H7 (cell line): Measurements from ENCODE around the gene KCNAB1. TPM values are rescaled to one million over a fixed set of nuclear protein-coding genes. Genes with fewer than 3 reads are reported as not detected.

ENCODE experiments used
- DNase-seq: peaks from one replicate; pipeline ENCODE4 v3.0.0; 2012
- H3K27me3 ChIP-seq: 2 replicates; pipeline ENCODE4 v1.6.0; 2011; ENCODE audit warnings: mild to moderate bottlenecking, low read length; ENCODE audit not compliant: control insufficient read depth, insufficient read depth
- H3K36me3 ChIP-seq: replicated peaks from 2 replicates; pipeline ENCODE4 v1.5.1; 2011; ENCODE audit warnings: low read length; ENCODE audit not compliant: control insufficient read depth, insufficient read depth
- H3K4me3 ChIP-seq: 2 replicates; pipeline ENCODE4 v1.5.1; 2011; ENCODE audit warnings: low read depth, mild to moderate bottlenecking, control low read depth, low read length, moderate library complexity; ENCODE audit not compliant: insufficient read depth
- total RNA-seq: library from RNA; depleted of rRNA; stranded (reverse); fragments of >200 nt; shearing (Covaris generic); gene quantifications from 2 replicates; pipeline ENCODE4 v1.2.3, GENCODE V29; 2014

Gene KCNAB1
- total RNA-seq, 1 experiment from 2014 or later = 0.42 TPM

DNA sequence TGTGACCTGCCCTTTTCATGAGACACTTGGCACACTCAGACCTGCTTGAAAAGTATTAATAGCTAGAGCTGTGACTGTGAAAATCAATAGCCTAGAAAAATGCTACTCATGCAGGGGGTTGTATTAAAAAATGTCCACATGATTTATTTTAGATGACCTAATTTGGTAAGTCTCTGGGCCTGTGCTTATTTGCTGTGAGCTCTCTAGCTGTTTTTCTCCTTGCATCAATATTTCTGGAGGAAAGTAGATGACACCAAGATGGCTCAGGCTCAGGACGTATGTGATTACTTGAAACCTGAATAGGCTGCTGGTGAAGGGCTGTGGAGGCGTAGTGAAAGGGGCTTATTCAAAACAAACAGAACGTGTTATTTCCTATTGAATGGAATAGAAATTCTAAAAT lies 29.5 kb downstream of the KCNAB1 start:
- H3K4me3 ChIP-seq = no peak overlapping the region
- DNase-seq = no peak
- H3K36me3 ChIP-seq = no peaks in the 10 kb centered on the region
- no peaks in the 10 kb centered on the region for H3K27me3 ChIP-seq

DNA sequence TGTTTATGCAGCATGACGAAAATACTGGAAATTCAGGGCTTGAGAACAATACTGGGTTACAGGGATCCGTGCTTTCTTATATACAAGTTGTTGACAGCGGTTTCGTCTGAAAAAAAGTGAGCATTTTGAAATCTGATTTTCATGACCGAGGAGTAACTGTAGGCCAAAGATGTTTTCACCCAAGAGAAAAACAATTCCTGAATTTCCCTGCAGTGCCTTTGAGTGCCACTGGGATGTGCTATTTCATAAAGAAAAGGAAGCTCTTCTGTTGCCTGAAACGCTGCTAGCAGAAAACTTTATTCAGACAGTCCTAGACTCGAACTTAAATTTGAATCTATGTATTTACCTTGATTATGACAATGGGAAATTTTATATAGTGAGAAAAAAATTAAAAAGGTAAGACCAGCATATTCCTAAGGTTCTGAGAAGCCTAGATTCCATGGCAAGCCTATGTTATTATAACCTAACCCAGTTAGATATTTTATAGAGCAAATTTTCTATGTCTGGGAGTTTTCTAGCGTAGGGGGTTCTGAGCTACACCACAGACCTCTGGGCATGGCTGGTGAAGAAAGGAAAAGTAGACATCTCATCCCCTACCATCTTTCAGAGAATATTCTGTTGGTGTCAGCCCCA lies 30.2 kb downstream of the KCNAB1 start:
- Histone ChIP-seq H3K27me3 (no peaks in the 10 kb centered on the region), H3K4me3 (no peak overlapping the region), H3K36me3 (no peaks in the 10 kb centered on the region)
- peak; percentile 32 for DNase-seq

DNA sequence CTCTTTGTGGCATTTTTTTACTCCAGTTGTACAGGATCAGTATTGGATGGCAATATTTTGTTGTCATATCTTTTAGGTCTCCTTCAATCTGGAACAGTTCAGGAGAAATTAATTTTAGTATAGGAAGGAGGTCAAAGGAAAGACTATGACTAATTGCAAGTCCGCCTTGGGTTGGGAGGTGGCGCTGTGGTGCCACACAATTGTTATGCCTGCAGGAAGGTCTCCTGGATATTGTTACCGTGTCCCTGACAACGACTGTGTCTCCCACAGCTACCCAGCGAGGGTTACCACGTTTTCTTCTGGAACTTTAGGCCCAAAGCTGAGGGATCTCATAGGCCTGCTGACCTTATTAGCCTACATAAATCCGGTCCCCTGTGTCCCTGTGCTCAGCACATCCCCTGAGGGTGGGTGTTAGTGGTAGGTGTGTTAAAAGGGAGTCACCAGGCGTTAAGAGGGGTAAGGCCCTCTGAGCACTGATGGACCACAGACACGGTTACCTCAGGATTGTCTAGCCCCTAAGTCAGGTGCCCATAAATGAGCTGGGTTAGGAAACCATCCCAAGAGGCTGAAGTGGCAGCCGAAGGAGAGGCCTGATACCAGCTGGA lies 31.5 kb downstream of the KCNAB1 start:
- no peak overlapping the region for H3K4me3 ChIP-seq
- no peaks in the 10 kb centered on the region for H3K36me3 ChIP-seq
- H3K27me3 ChIP-seq = no peaks in the 10 kb centered on the region
- peak; percentile 57 for DNase-seq

DNA sequence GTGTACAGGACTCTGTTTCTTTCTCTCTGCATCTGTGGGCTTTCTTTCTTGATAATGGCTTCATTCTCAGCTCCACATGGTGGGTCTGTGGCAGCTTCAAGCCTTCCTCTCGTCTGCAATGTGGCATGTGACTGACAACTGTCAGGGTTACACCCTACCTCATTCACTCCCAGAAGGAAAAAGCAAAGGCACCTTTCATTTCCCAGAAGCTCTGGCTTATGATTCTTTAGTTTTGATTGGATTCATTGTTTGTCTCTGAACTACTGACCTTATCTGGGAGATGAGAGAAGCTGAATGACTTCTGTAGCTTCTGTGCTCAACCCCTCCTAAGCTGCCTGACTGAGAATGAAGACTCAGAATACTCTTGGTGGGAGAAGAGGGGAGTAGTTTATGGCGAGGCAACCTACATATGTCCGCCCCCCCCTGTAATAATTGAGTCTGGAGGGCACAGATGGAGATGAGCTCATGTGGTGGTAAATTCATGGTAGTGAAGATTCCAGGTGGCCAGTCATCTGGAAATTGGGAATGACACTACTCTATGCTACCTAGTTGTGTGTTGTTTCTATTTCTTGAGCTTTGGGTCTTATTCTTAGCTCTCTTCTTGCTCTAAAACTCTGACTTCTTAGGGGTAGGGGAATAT lies 38.4 kb downstream of the KCNAB1 start:
- Histone ChIP-seq H3K27me3 (no peaks in the 10 kb centered on the region), H3K4me3 (no peak overlapping the region), H3K36me3 (no peaks in the 10 kb centered on the region)
- DNase-seq = no peak

GRCh38 chr3:156160647-156161046 lies 40.3 kb downstream of the KCNAB1 start:
- H3K27me3 ChIP-seq = no peaks in the 10 kb centered on the region
- no peaks in the 10 kb centered on the region for H3K36me3 ChIP-seq
- H3K4me3 ChIP-seq = no peak overlapping the region
- DNase-seq = no peak

GRCh38 chr3:156161172-156161571 lies 40.8 kb downstream of the KCNAB1 start:
- Histone ChIP-seq H3K27me3 (no peaks in the 10 kb centered on the region), H3K36me3 (no peaks in the 10 kb centered on the region), H3K4me3 (no peak overlapping the region)
- DNase-seq = no peak

DNA sequence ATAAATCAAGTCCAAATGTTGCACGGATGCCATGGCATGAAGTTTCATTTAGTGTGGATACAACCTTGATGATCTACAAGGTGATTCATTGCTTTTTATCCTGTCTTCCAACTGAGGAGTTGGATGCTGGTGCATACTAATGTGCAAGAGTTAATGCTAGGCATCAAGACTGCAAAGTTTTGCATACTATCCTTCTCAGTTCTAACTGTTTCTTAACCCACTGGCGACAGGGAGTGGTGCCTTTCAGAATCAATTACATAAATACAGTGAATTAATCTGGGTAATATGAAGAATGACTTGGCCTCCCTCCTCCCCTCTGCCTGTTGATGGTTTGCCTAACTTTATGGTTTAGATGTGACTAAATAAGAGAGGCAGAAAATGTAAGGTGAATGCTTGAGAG lies 43.5 kb downstream of the KCNAB1 start:
- Histone ChIP-seq H3K27me3 (no peaks in the 10 kb centered on the region), H3K36me3 (no peaks in the 10 kb centered on the region), H3K4me3 (no peak overlapping the region)
- DNase-seq = no peak

DNA sequence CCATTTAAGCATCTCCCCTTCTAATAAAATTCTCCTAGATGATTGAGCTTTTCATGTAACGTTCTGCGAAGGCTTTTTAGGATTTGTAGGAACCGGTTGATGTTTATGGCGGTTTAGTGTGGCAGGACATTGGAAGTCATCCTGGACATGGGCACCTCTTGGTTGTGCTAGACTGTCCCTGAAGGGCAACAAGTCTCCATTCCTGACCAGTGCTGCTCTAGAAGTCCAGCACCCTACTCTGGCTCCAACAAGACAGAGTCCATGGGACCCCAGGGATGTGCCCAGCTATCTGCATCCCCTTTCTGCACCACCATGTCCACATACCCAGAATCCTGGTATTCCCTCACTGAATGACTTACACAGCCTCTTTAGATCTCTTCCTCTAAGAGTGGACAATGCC lies 46.4 kb downstream of the KCNAB1 start:
- Histone ChIP-seq H3K4me3 (no peak overlapping the region), H3K27me3 (no peaks in the 10 kb centered on the region), H3K36me3 (no peaks in the 10 kb centered on the region)
- DNase-seq = no peak

- H3K36me3 ChIP-seq = no peaks in the 10 kb centered on the region
- DNase-seq = no peak
- no peaks in the 10 kb centered on the region for H3K27me3 ChIP-seq
- H3K4me3 ChIP-seq = no peak overlapping the region
These were observed 50.2 kb downstream of the KCNAB1 start for GRCh38 chr3:156170571-156170970.

DNA sequence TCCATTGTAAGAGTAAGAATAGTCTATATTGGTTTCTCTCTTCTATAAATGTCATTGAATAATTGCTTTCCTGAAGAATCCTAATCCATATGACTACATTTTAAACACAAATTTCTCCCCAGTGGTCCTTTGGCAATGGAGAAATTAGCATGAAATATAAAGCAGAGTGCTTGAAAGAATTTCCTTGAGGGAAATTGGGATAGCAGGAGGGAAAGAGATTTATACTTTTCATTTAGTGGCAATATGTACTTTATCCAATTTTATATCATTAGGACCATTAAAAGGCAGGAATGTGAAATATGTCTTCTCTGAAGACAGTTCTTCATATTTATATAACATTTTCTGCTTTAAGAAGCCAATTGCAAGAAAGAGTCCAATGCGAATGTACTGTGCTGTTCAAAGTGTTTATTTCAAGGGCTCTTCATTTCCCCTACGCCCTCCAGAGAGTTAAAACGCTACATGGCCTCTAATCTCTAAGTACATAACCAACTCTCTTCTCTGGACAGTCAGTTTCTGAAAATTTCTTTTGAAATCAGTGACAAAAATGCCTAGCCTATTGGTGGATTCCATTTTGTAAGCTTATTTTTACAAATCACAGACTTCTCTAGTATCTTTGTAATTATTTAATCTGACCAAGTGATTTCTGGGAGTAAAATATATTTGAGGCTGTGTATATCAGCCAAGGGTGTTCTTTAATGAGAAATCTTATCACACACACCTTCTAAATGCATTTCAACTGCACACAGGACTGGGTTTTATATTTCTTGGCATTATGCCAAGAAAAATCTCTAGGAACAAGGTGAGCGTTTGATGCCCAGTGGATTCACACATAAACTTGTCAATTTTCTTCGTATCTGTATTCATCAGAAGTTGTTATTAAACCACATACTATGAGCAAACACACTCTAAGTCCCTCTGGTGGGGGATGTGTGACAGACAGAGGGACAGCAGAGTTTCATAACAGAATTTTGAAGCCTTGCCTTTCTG lies 51.2 kb downstream of the KCNAB1 start:
- H3K36me3 ChIP-seq = no peaks in the 10 kb centered on the region
- no peaks in the 10 kb centered on the region for H3K27me3 ChIP-seq
- no peak overlapping the region for H3K4me3 ChIP-seq
- DNase-seq = no peak

- DNase-seq = no peak
- Histone ChIP-seq H3K27me3 (no peaks in the 10 kb centered on the region), H3K36me3 (no peaks in the 10 kb centered on the region), H3K4me3 (no peak overlapping the region)
These were observed 52.2 kb downstream of the KCNAB1 start for GRCh38 chr3:156172536-156172935.

DNA sequence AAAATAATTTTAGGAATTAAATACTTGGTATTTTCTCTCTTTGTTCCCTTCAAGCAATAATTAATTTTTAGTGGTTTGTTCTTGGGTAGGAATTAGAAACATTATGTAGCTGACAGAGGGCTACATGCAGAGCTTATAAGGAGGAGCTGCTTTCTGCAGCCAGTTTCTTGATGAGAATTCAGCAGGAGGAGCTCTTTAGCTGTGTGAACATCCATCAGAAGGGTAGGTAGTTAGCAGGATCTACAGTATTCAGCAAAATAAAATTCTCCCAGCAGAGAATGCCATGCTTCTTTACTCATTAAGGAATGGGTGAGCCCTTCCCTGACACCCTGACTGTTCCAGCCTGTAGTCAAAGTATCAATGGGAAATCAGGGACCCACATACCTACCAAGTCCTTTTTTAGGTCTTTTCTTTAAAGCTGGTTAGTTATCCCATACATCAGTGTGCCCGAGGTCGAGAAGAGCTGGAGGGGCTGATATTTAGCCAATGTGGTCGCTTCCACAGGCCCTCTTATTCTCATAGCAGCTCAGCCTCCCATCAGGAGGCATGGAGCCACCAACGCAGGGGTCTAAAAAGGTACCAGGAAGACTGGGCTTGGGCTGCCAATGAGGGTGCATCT lies 54.0 kb downstream of the KCNAB1 start:
- Histone ChIP-seq H3K36me3 (no peaks in the 10 kb centered on the region), H3K27me3 (no peaks in the 10 kb centered on the region), H3K4me3 (no peak overlapping the region)
- DNase-seq = peak; percentile 40

DNA sequence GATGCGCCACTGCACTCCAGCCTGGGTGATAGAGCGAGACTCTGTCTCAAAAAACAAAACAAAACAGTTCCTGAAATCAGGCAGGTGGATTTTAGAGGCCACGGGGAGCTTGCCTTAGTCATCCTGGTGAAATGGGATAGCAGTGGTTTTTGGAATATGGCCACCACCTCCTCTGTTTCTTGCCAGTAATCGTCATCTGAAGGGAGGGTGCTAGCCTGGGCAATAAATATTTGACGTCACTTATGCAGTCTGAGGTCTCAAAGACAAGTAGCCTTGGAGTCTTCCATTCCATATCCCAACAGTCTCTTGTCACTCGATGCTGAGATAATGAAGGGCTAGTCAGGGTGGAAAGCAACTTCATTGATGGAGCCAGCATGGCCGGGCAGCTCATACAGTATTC lies 55.2 kb downstream of the KCNAB1 start:
- DNase-seq = no peak
- Histone ChIP-seq H3K36me3 (no peaks in the 10 kb centered on the region), H3K27me3 (no peaks in the 10 kb centered on the region), H3K4me3 (no peak overlapping the region)

- no peak for DNase-seq
- H3K27me3 ChIP-seq = no peaks in the 10 kb centered on the region
- H3K4me3 ChIP-seq = no peak overlapping the region
- no peaks in the 10 kb centered on the region for H3K36me3 ChIP-seq
These were observed 55.7 kb downstream of the KCNAB1 start for GRCh38 chr3:156176048-156176447.
